NCI-H748 (cell line): ENCODE results near the gene CLEC16A.
"Not testable (repeated sequence)": the region's sequence is repeated elsewhere in the genome, so short reads cannot be mapped to it uniquely, and the experiment has no call there.

Experiments used
- DNase-seq: peaks from one replicate; lab custom pipeline; 2025; ENCODE audit not compliant: unreplicated experiment; lab: John Stamatoyannopoulos, UW

Gene CLEC16A

DNA sequence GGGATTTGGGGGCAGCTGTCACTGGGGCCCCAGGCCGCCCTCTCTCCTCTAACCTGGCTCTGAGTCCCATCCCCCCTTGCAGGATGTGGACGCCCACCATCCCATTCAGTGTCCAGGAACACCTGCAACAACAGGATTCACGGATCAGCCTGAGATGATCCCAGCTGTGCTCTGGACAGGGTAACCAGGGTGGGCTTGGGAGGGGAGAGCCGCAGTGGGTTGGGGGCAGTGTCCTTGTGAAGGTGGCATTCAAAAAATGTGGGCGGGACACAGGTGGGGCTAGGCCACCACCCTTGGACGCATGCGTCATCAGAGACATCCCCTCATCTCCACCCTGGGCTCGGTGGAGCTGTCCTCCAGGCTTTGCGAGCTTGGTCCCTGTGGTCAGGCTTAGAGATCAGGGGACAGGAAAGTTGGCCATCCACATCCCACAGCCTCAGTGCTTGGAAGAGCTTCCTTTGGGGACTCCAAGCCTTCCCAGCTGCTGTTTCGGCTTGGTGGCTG, 21.2 kb upstream of the CLEC16A start:
- no peak for DNase-seq

GRCh38 chr16:10923650-10924214, 20.6 kb upstream of the CLEC16A start:
- DNase-seq = no peak

DNA sequence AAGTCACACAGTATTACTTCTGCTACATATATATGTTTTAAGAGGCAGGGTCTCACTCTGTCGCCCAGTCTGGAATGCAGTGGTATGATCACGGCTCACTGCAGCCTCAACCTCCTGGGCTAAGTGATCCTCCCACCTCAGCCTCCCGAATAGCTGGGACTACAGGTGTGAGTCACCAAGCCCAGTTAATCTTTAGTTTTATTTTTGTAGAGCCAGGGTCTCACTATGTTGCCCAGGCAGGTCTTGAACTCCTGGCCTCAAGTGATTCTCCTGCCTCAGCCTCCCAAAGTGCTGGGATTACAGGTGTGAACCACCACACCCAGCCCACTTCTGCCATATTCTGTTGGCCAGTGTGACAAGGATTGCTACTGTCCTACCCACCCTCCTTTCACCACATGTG, 19.1 kb upstream of the CLEC16A start:
- DNase-seq = not testable (repeated sequence)

DNA sequence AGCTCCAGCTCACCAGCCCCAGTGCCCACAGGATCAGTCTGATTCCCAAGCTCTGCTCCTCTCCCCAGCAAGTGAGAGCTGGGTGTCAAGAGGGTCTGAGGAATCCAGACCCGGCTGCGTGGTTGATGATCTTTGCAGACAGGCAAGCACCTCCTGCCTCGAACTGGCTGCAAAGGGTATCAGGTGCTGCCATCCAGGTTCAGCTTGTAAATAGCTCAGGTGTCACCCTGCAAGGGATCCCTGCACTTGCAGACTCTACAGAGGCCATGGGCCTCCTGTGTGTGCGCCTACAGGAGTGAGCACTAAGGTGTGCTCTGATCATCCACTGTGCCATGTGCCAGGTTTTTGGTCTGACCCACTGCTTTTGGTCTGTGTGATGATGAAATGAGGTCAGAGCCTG, 18.3 kb upstream of the CLEC16A start:
- DNase-seq = no peak

DNA sequence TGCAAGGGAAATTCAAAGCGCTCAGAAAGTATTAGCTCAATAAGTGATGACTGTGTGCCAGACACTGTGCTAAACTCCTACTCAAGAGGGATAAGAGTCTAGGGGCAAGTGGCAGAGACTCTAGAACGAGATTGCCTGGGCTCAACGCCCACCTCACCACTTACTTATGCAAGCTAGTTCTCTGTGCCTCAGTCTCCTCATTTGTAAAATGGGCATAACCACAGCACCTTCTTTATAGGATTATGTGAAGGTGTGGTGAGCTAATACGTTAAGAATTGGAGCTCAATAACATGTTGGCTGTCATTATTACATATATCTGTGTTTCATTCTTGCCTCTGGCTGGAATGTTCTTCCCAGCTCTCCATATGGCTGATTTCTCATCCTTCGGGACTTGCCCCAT, 17.5 kb upstream of the CLEC16A start:
- DNase-seq = no peak

DNA sequence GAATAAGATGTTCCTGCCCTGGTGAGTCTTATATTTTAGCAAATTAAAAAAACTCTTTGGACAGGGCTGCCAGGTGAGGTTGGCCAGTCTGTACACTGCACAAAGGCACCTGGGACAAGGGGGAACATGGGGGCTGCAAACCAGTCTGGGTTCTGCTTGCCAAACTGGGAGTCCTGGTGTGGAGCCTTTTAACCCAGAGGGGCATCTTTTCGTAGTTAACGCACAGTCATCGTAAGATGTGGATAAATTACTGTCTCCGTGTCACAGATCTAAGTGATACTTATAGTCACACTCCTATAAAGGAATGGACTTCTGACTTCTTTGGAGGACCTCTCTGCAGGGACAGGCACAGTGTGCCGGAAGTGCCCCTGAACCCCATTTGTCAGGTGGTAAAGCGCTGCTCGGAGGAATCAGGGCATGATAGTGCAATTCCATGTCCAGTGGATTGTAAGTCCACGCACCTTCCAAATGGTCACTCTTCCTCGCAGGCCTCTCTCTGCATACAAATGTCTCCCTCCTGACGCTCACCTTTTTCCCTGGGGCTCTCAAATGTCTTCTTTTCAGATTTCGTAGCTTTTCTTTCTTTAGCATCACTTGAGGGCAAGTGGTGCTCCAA, 16.8 kb upstream of the CLEC16A start:
- DNase-seq = no peak

DNA sequence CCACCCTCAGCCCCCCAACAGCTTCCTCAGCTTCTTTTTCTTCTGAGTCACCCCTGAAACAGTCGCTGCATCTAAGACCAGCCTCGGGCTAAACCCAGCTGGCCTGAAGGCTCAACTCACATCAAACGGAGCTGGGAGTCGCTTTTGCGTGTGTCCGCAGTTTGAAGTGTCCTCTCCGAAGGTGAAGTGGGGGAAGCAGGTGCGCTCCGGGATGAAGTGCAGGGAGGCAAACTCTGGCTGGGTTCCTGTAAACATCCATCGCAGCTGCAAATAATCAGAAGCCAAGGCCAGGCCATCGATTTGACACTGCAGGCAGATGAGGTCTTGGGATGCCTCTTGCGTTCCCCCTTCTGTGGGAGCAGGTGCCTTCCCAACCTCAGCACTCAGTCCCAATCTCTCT, 15.3 kb upstream of the CLEC16A start:
- peak; percentile 17 for DNase-seq

DNA sequence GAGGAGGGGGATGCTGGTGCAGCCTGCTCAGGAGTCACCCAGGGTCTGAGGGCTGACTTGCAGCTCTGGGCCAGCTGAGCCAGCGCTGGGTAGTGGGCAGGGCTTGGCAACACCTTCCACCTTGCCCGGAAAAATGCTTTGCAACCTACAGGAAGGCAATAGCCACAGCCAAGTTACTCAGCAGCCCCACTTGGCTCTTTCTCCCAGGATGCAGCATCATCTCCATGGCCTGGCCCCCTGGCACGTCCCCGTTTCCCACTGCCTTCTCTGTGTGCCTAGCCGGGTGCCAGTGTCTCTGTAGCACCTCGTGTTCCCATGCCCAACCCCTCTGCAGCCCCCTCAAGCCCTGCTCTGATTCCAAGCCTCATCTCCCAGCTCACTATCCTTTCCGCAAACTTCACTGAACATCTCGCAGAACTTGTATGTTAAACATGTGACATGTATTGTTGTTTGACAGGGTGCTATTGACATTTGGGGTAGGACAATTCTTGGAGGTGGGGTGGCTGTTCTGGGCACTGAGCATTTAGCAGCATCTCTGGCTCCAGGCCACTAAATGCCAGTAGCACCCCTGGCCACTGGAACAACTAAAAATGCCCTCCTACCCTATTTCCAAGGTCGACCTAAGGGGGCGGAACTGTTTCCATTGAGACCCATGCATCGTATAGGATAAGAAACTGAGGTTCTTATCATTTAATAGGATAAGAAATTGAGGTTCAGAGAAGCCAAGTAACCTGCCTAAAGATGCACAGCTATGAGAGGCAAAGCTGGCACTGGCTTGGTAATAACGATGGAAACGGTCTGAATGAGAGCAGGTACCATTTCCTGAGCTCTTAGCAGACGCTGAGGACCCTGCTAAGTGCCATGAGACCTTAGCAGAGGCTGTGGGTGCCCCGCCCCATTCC, 14.3 kb upstream of the CLEC16A start:
- DNase-seq = no peak

DNA sequence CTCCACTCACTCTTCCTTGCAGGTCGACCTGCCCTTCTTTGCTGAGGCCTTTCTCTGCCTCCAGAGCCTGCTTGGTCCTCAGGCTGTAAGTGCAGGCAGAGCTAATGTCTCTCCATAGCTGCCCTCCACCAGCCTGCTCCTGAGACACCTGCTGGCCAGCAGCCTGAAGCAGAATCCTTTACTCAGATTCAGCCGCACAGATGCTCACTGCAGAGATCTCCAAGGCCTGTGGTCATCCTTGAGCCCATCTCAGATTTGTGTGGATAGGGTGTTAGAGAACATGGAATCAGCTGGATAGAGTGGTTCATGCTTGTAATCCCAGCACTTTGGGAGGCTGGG, 13.6 kb upstream of the CLEC16A start:
- no peak for DNase-seq

DNA sequence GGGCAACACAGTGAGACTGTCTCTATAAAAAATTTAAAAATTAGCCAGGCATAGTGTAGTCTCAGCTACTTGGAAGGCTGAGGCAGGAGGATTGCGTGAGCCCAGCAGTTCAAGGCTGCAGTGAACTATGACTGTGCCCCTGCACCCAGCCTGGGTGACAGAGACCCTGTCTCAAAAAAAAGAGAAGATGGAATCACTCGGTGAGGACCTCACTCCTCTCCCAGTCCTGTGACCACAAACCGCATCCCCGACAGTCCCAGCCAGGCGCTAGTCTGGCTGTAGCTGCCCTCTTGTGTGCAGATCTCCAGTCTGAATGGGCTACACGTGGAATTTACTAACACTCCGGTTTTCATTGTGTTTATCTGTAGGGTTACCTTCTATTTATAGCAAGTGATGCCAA, 13.2 kb upstream of the CLEC16A start:
- no peak for DNase-seq

DNA sequence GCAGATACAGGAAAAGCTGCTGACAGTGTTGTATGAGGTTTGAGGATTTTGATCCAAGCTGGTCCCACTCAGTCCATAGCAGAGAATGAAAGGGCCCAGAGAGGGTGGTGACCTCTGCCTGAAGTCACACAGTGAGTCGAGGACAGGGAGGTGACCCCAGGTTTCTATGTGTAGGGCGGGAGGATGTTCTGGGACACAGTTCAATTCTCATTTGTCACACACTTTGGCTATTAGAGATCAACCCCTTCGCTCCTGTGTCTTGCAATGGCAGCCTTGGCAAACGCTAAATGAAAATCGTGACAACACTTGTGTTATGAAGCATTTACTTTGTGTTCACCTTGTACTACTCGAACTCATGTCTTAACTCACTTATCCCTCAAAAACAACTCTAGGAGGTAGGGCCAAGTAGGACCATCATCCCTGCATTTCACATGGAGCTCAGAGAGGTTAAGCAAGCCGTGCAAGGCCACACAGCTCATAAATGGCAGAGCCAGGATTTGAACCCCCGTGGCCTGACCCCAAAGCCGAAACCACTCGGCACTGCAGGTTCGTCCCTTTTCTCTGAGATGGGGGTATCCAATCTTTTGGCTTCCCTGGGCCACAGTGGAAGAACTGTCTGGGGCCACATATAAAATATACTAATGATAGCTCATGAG, 12.3 kb upstream of the CLEC16A start:
- DNase-seq = no peak

GRCh38 chr16:10932959-10933710, 11.2 kb upstream of the CLEC16A start:
- no peak for DNase-seq

DNA sequence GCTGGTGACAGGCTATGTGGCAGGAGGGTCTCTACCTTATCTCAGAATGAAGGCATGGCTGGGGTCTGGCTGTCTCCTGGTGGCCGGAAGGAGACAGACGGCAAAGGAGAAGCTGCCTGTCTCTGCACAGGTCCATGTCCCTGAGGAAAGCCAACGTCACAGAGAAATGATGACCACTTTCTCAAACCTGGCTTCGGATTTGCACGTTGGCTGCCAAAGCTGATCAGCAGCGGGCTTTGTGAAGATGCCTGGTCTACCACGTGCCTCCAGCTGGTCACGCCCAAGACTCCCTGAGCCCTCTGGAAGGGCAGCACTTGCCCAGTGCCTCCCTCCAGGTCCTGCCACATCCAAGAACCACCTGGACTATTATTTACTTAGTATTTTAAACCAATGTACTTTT, 10.5 kb upstream of the CLEC16A start:
- no peak for DNase-seq

DNA sequence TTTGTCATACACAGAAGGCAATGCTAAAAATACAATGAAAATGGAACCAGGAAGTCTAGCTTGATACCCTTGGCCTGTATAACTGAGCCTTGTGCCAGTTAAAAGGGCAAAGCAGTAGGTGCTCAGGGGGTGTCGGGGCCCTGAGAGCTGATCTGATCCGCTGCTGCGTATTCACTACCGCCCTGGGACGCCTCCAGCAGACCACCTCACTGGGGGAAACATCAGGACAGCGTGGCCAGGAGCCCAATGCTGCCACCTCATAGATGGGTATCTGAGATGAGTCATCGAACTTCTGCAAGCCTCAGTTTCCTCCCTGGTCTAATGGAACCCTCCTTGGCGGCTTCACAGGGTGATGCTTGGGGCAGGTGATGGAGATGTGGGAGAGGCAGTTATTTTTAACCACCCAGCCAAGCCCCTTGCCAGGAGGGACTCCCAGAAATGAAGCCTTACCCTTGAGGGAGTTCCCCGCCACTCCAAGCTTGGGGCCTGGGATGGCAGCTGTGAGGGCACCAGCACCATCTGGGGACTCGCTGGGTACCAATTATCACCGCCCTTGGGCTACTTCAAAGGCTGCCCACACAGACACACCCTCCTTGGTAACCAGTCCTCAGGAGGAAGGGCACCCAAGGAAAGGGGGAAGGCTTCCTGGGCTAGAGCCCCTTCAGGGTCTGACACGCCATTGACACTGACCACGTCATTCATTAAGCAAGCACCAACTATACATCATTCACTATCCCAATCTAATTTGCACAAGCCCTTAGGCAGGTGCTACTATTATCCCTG, 9.8 kb upstream of the CLEC16A start:
- no peak for DNase-seq

DNA sequence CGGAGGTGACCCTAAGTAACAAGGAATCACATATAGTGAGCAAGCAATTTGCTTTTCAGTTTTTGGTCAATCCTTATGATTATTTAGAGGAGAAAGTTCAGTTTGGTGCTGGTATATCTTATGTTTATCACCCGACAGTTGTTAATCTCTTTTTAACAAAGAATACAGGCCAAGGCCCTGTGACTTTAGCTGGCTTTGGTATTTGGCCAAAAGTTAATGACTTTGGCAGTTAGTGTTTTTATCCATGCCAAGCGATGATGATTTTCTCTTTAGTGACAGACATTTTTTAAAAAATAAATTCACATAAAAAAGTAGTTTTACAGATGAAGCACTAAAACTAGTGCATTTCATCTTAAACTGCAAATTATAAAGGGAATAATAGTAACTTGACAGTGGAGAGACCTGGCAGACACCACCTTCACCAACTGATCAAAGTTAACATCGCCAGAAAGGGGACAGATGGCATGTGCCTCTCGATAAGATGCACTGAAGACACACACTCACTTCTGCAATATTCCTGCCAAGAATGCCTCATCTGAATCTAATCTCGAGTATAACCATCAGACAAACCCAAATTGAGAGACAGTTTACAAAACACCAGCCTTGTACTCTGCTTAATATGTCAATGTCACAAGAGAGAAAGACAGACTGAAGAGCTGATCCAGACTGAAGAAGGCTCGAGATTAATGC, 9.0 kb upstream of the CLEC16A start:
- DNase-seq = no peak

DNA sequence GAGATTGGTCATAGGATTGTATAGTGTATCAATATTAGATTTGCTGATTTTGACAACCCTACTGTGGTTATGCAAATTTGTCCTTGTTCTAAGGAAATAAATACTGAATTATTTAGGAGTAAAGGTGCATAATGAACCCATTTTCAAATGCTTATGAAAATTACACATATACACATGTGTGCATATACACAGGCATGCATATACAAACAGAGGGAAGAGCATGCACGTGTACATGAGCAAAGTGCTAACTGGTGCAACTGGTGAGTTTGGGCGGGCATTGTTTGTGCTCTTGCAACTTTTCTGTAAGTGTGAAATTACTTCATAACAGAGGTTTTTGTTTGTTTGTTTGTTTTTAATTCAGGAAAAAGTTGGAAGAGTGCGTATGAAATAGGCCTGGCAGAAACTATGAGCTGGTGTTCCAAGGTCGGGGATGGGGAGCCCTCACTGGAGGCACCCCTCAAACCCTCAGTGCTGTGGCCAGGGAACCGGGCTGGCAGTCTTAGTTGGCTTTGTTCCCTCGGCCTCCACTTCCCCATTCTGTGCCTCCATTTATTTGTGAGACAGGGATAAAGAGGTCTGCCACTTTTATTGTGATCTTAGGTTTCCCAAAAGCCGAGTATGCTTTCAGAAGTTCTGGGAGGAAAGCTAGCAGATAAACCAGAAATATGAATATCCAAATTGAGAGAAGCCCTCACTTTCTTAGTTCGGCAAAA, 7.9 kb upstream of the CLEC16A start:
- no peak for DNase-seq

DNA sequence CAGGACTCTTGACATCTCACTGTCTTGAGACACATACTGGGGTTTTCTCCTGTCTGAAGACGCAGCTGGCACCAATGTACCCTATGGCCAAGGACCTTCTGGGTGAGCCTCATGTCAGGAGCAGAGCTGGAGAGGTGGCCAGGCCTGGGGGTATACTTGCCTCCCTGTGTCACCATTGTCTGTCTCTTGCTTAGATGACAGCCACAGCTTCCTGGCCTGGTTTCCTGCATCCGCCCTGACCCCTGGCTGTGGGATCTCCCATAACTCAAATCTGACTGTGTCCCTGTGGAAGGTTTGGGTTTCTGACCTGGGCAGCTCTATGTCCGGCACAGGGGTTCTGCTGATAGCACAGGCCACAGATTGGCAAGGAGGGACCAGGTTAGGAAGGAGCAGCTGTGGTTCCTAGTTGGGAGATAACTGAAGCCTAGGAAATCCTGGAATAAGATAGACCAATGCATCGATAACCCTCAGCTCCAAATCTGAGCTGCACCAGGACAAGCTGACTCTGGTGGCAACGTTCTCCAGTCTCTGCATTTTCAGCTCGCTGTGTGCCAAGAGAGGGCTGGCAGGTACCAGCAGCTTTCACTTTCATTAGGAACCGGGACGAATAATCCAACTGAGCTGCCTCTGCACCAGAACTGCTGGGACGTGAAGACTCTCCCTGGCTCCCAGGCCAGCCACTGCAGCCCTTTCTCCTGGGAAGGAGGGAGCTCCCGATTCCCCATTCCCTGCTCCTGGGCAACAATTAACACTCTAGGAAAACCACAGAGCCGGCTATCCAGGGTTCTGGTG, 7.1 kb upstream of the CLEC16A start:
- DNase-seq = no peak

- no peak for DNase-seq
These were observed 6.0 kb upstream of the CLEC16A start for GRCh38 chr16:10938321-10938720.
